H1 (cell line): Measurements from ENCODE around the gene CDK19. TPM values are rescaled to one million over a fixed set of nuclear protein-coding genes. Genes with fewer than 3 reads are reported as not detected.

Experiments
- CTCF ChIA-PET: fragments of 300-600 bp; sonication (Branson Sonifier 250); formaldehyde crosslinking; loops from one replicate; lab custom pipeline; 2021; ENCODE audit not compliant: partially characterized antibody; lab: Charles Lee
- POLR2A ChIA-PET: fragments of 300-600 bp; sonication (Branson Sonifier 250); formaldehyde crosslinking; loops from one replicate; lab custom pipeline; 2021; ENCODE audit warnings: inconsistent platforms; ENCODE audit not compliant: partially characterized antibody; lab: Charles Lee
- DNase-seq, 2 experiments: peaks; one replicate each; pipeline versions ENCODE4 v3.0.0 to v3.0.0-alpha.2; 2010 to 2022; ENCODE audit warnings: low spot score in 2 of 2, low read depth in 1 of 2, mixed read lengths in 1 of 2
- FAIRE-seq: peaks from 2 replicates; lab custom pipeline; 2011; peaks lifted over from hg19 to GRCh38; lab: Jason Lieb, UNC
- H2AFZ ChIP-seq: 2 replicates; pipeline ENCODE4 v1.8.1; 2012; ENCODE audit warnings: low read length, inconsistent platforms
- H2AK5ac ChIP-seq: 2 replicates; pipeline ENCODE4 v1.6.1; 2013; ENCODE audit warnings: low read depth, low read length
- H2BK120ac ChIP-seq: replicated peaks from 2 replicates; pipeline ENCODE3; 2013; ENCODE audit warnings: low read depth, low read length, inconsistent platforms
- H2BK12ac ChIP-seq: 2 replicates; pipeline ENCODE4 v1.6.1; 2013; ENCODE audit warnings: low read depth, low read length
- H2BK15ac ChIP-seq: 2 replicates; pipeline ENCODE4 v1.6.1; 2013; ENCODE audit warnings: low read length
- H2BK20ac ChIP-seq: 2 replicates; pipeline ENCODE4 v1.6.1; 2013; ENCODE audit warnings: low read length
- H2BK5ac ChIP-seq: 2 replicates; pipeline ENCODE4 v1.6.1; 2013; ENCODE audit warnings: low read depth, low read length
- H3K14ac ChIP-seq: 2 replicates; pipeline ENCODE4 v1.6.1; 2013; ENCODE audit warnings: inconsistent platforms; ENCODE audit not compliant: insufficient read length
- H3K18ac ChIP-seq: 2 replicates; pipeline ENCODE4 v1.6.1; 2013; ENCODE audit warnings: low read length; ENCODE audit errors: extremely low read depth
- H3K23ac ChIP-seq: 2 replicates; pipeline ENCODE4 v1.6.1; 2013; ENCODE audit warnings: inconsistent platforms; ENCODE audit not compliant: insufficient read length
- H3K23me2 ChIP-seq: 2 replicates; pipeline ENCODE4 v1.6.1; 2013; ENCODE audit warnings: low read depth, low read length
- H3K27ac ChIP-seq: 2 replicates; pipeline ENCODE4 v1.6.1; 2011; ENCODE audit warnings: low read depth, low read length, inconsistent platforms
- H3K27me3 ChIP-seq, 4 experiments: replicated peaks in 1 of 4; 1 replicate in 1 of 4; 2 replicates in 3 of 4; pipeline versions ENCODE4 v1.6.1 to v1.8.1; 2011 to 2013; ENCODE audit warnings: low read length in 3 of 4, mild to moderate bottlenecking in 3 of 4, inconsistent platforms in 2 of 4, mixed read lengths in 2 of 4, moderate library complexity in 1 of 4; ENCODE audit not compliant: control insufficient read depth in 3 of 4, insufficient read depth in 3 of 4; ENCODE audit errors: extremely low read depth in 1 of 4
- H3K36me3 ChIP-seq, 4 experiments: 2 replicates each; pipeline versions ENCODE4 v1.6.1 to v1.8.1; 2011 to 2013; ENCODE audit warnings: mild to moderate bottlenecking in 4 of 4, low read length in 3 of 4, moderate library complexity in 2 of 4, control low read depth in 1 of 4, inconsistent platforms in 1 of 4; ENCODE audit not compliant: insufficient read depth in 4 of 4, control insufficient read depth in 2 of 4
- H3K4ac ChIP-seq: replicated peaks from 2 replicates; pipeline ENCODE3; 2013; ENCODE audit warnings: low read length, low read depth, mixed read lengths, inconsistent platforms; ENCODE audit not compliant: insufficient read length
- H3K4me1 ChIP-seq, 4 experiments: replicated peaks in 1 of 4; 1 replicate in 1 of 4; 2 replicates in 3 of 4; pipeline versions ENCODE4 v1.6.1 to v1.8.1; 2011 to 2013; ENCODE audit warnings: low read length in 3 of 4, inconsistent platforms in 2 of 4, mixed read lengths in 1 of 4; ENCODE audit not compliant: insufficient read depth in 4 of 4, control insufficient read depth in 3 of 4
- H3K4me2 ChIP-seq, 2 experiments: 2 replicates each; pipeline versions ENCODE4 v1.6.1 to v1.8.1; 2011 to 2013; ENCODE audit warnings: low read depth in 2 of 2, low read length in 2 of 2, control low read depth in 1 of 2, inconsistent platforms in 1 of 2, mild to moderate bottlenecking in 1 of 2; ENCODE audit not compliant: insufficient read depth in 1 of 2
- H3K4me3 ChIP-seq, 4 experiments: fragments of 200-600, 300-600 bp in 1 of 4; sonication (generic), shearing (Covaris generic), sonication (Bioruptor Twin) in 1 of 4; 2 replicates each; pipeline versions ENCODE4 v1.5.1 to v1.8.1; 2011 to 2016; ENCODE audit warnings: low read length in 4 of 4, low read depth in 3 of 4, control low read depth in 2 of 4, inconsistent platforms in 2 of 4, mild to moderate bottlenecking in 2 of 4, mixed read lengths in 1 of 4, moderate library complexity in 1 of 4; ENCODE audit not compliant: insufficient read depth in 2 of 4; ENCODE audit errors: extremely low read depth in 1 of 4
- H3K56ac ChIP-seq: replicated peaks from 2 replicates; pipeline ENCODE3; 2013; ENCODE audit warnings: low read depth, mild to moderate bottlenecking, mixed read lengths, low read length, inconsistent platforms; ENCODE audit not compliant: insufficient read length
- H3K79me1 ChIP-seq: 2 replicates; pipeline ENCODE4 v1.6.1; 2013; ENCODE audit warnings: low read depth, low read length, control low read depth
- H3K79me2 ChIP-seq, 2 experiments: 2 replicates each; pipeline versions ENCODE4 v1.6.1 to v1.8.1; 2012 to 2013; ENCODE audit warnings: low read length in 2 of 2, mild to moderate bottlenecking in 2 of 2, inconsistent platforms in 1 of 2; ENCODE audit not compliant: insufficient read depth in 2 of 2, control insufficient read depth in 1 of 2
- H3K9ac ChIP-seq, 4 experiments: replicated peaks in 1 of 4; 1 replicate in 1 of 4; 2 replicates in 3 of 4; pipeline versions ENCODE4 v1.6.1 to v1.8.1; 2011 to 2013; ENCODE audit warnings: low read depth in 3 of 4, low read length in 3 of 4, control low read depth in 2 of 4, mild to moderate bottlenecking in 2 of 4, moderate library complexity in 2 of 4, inconsistent platforms in 1 of 4; ENCODE audit errors: extremely low read depth in 1 of 4
- H3K9me3 ChIP-seq, 2 experiments: 2 replicates each; pipeline versions ENCODE4 v1.6.1 to v1.8.1; 2012 to 2013; ENCODE audit warnings: mild to moderate bottlenecking in 2 of 2, moderate library complexity in 2 of 2, control low read depth in 1 of 2, inconsistent platforms in 1 of 2, low read depth in 1 of 2, low read length in 1 of 2, mixed read lengths in 1 of 2; ENCODE audit not compliant: insufficient read depth in 2 of 2
- H4K20me1 ChIP-seq, 2 experiments: replicated peaks in 1 of 2; 2 replicates each; pipeline versions ENCODE3 to v1.8.1; 2011 to 2013; ENCODE audit warnings: inconsistent platforms in 2 of 2, low read length in 2 of 2, mild to moderate bottlenecking in 1 of 2; ENCODE audit not compliant: insufficient read depth in 2 of 2, control insufficient read depth in 1 of 2
- H4K5ac ChIP-seq: 2 replicates; pipeline ENCODE4 v1.6.1; 2013; ENCODE audit warnings: low read length, low read depth, mixed read lengths, inconsistent platforms; ENCODE audit not compliant: insufficient read length
- H4K8ac ChIP-seq: 2 replicates; pipeline ENCODE4 v1.8.0; 2013; ENCODE audit warnings: mild to moderate bottlenecking, moderate library complexity, low read length, inconsistent platforms; ENCODE audit not compliant: insufficient read depth; ENCODE audit errors: extremely low read depth
- H4K91ac ChIP-seq: replicated peaks from 2 replicates; pipeline ENCODE3; 2013; ENCODE audit warnings: low read length, mixed read lengths, inconsistent platforms; ENCODE audit not compliant: insufficient read length
- BRCA1 ChIP-seq: IDR thresholded peaks from 2 replicates; pipeline ENCODE4 v1.6.1; 2012; ENCODE audit warnings: low read depth, low read length, improper control_type of control experiment
- FOSL1 ChIP-seq: IDR thresholded peaks from 2 replicates; pipeline ENCODE4 v1.6.1; 2011; ENCODE audit warnings: mild to moderate bottlenecking, low read depth, low read length, moderate library complexity; ENCODE audit not compliant: insufficient read depth
- HDAC2 ChIP-seq, 2 experiments: fragments of 300-600 bp in 1 of 2; sonication (generic) in 1 of 2; IDR thresholded peaks; 2 replicates each; pipeline ENCODE4 v1.6.1; 2011 to 2012; ENCODE audit warnings: low read depth in 2 of 2, low read length in 2 of 2, mild to moderate bottlenecking in 2 of 2, moderate library complexity in 2 of 2, borderline replicate concordance in 1 of 2, inconsistent platforms in 1 of 2
- HDAC6 ChIP-seq: IDR thresholded peaks from one replicate; pipeline ENCODE4 v1.7.1; 2012; ENCODE audit warnings: low read depth, mild to moderate bottlenecking, inconsistent platforms, low read length, moderate library complexity
- RAD21 ChIP-seq, 2 experiments: IDR thresholded peaks in 1 of 2; conservative IDR thresholded peaks in 1 of 2; 2 replicates each; pipeline ENCODE4 v1.6.1; 2011; ENCODE audit warnings: low read depth in 2 of 2, low read length in 2 of 2, improper control_type of control experiment in 1 of 2, inconsistent platforms in 1 of 2, mild to moderate bottlenecking in 1 of 2, moderate library complexity in 1 of 2
- RXRA ChIP-seq: IDR thresholded peaks from 2 replicates; pipeline ENCODE4 v1.6.1; 2011; ENCODE audit warnings: low read depth, mild to moderate bottlenecking, low read length, moderate library complexity; ENCODE audit not compliant: insufficient read depth
- SP4 ChIP-seq: IDR thresholded peaks from 2 replicates; pipeline ENCODE4 v1.6.1; 2012; ENCODE audit warnings: low read length, inconsistent platforms
- TCF12 ChIP-seq: IDR thresholded peaks from 2 replicates; pipeline ENCODE4 v1.6.1; 2011; ENCODE audit warnings: low read depth, mild to moderate bottlenecking, low read length
- TEAD4 ChIP-seq: IDR thresholded peaks from 2 replicates; pipeline ENCODE4 v1.6.1; 2012; ENCODE audit warnings: low read depth, low read length, inconsistent platforms, mixed read lengths
- WGBS, 2 experiments: shearing (Covaris generic) in 1 of 2; methylation state at CpG; one replicate each; pipeline versions ENCODE4 v1.1.6 to v1.1.7; 2013 to 2015; ENCODE audit warnings: low lambda C conversion rate in 2 of 2, mixed read lengths in 2 of 2, inconsistent platforms in 1 of 2, low coverage in 1 of 2, missing lambda C conversion rate in 1 of 2; ENCODE audit not compliant: insufficient replicate concordance in 2 of 2, insufficient coverage in 1 of 2, insufficient read length in 1 of 2; ENCODE audit errors: extremely low coverage in 1 of 2, missing lambda C conversion rate in 1 of 2; 5-methylcytosine and 5-hydroxymethylcytosine counted together
- polyA plus RNA-seq, 7 experiments: library from polyadenylated mRNA; depleted of rRNA in 3 of 7; stranded (reverse) in 5 of 7; unstranded in 2 of 7; fragments of >200 nt in 5 of 7; fragments of 200-250 nt in 2 of 7; gene quantifications; 1 replicate in 5 of 7; 2 replicates in 1 of 7; 4 replicates in 1 of 7; pipeline versions ENCODE4 v1.2.1 to v1.2.3, GENCODE V29; 2011 to 2013; ENCODE audit warnings: missing spikeins in 2 of 7, mixed read lengths in 2 of 7
- total RNA-seq: library from RNA; stranded (reverse); fragmentation: NEBNext Ultra II Directional; extraction: Animal tissue kit (Norgen Biotek cat#: 25700); gene quantifications from 2 replicates; pipeline ENCODE4 v1.2.1, GENCODE V29; 2021

CDK19 gene
- total and polyA plus RNA-seq, 2 of the 8 experiments (the other 6 are each of a cell fraction or from before 2014, with no cell fraction given) = 4.9 to 12.6 TPM

DNA sequence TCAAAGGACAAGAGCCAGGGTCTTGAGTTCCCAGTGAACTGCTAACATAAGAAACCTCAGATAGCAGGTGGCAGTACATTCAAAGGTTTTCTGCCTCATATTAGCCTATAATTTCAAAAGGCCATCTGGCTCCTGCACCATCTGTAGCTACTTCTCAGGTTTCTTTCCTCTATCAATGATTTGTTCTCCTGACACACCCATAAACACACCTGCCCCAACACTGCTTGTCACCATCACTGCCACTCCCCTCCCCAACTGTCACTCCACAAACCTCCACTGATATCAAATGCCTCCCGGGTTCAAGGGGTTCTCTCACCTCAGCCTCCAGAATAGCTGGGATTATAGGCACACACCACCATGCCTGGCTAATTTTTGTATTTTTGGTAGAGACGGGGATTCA lies 186.1 kb downstream of the CDK19 start:
- FAIRE-seq (no peak), DNase-seq (no peak)
- Histone ChIP-seq H3K9me3 (no peaks in the 10 kb centered on the region), H3K79me1 (no peaks in the 10 kb centered on the region), H2BK15ac (no peak overlapping the region), H2AFZ (no peak overlapping the region), H4K8ac (no peak overlapping the region), H3K23me2 (no peaks in the 10 kb centered on the region), H3K4me1 (no peaks in the 10 kb centered on the region), H2BK5ac (no peak overlapping the region), H2BK120ac (no peak overlapping the region), H3K18ac (no peak overlapping the region), H3K4ac (no peak overlapping the region), H3K9ac (no peak overlapping the region), H3K23ac (no peak overlapping the region), H3K36me3 (no peaks in the 10 kb centered on the region; a peak in 2 of 8 replicates), H3K56ac (no peak overlapping the region), H4K20me1 (no peaks in the 10 kb centered on the region), H2BK20ac (no peak overlapping the region), H3K79me2 (no peaks in the 10 kb centered on the region), H3K4me2 (no peak overlapping the region), H4K5ac (no peak overlapping the region), H2BK12ac (no peak overlapping the region), H3K27me3 (no peaks in the 10 kb centered on the region), H2AK5ac (no peak overlapping the region), H3K4me3 (no peak overlapping the region), H3K27ac (no peak overlapping the region), H4K91ac (no peak overlapping the region), H3K14ac (no peak overlapping the region)
- ChIA-PET POLR2A (no interaction called here), CTCF (interaction anchor here (0.6 to 1.2 kb wide), 3 partner anchors 10 to 99 kb away, joined by 3 to 4 read pairs (median 3); no protein-coding TSS in a partner anchor)
- TF ChIP-seq SP4 (no peak), FOSL1 (no peak), TCF12 (no peak), RAD21 (IDR thresholded peaks at IDR 0.05 in 1 of 2, conservative IDR thresholded peaks at IDR 0.05 in 1 of 2; ENCODE audit: low read depth in 2 of 2, low read length in 2 of 2) (no peak), RXRA (no peak), HDAC6 (no peak), BRCA1 (no peak), TEAD4 (no peak), HDAC2 (IDR thresholded peaks at IDR 0.05; ENCODE audit: borderline replicate concordance in 1 of 2, low read depth in 2 of 2, low read length in 2 of 2) (no peak)
- 97% methylated on average over 2 of the region's 2 CpGs; no CpG with 5 or more reads in 1 of the 2 experiments for WGBS, 2 experiments
